HG03103 (cell line): Measurements from ENCODE around the gene ACADVL.

Experiments
- ATAC-seq: cut with Tn5 transposase; IDR thresholded peaks from one replicate; pipeline ENCODE4 v1.9.1; 2021; ENCODE audit warnings: low read depth; ENCODE audit not compliant: unreplicated experiment

Gene ACADVL

DNA sequence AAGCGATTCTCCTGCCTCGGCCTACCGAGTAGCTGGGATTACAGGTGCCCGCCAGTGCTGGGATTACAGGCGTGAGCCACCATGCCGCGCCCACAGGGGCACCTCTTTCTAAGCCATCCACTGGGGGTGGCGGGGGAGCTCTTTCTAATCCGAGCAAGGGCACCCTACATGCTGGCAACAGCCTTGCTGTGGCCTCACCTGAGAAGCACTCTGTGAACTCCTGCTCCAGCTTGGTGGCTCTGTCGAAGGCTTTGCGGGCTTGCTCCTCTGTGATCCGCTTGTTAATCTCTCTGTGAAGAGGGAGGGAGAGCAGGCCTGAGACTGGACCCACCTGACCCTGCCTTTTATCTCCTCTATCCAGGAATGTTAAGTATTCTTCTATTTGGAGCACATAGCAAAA lies 28.7 kb upstream of the ACADVL start:
- ATAC-seq, result no peak

GRCh38 chr17:7191571-7192270 lies 28.0 kb upstream of the ACADVL start:
- no peak for ATAC-seq

DNA sequence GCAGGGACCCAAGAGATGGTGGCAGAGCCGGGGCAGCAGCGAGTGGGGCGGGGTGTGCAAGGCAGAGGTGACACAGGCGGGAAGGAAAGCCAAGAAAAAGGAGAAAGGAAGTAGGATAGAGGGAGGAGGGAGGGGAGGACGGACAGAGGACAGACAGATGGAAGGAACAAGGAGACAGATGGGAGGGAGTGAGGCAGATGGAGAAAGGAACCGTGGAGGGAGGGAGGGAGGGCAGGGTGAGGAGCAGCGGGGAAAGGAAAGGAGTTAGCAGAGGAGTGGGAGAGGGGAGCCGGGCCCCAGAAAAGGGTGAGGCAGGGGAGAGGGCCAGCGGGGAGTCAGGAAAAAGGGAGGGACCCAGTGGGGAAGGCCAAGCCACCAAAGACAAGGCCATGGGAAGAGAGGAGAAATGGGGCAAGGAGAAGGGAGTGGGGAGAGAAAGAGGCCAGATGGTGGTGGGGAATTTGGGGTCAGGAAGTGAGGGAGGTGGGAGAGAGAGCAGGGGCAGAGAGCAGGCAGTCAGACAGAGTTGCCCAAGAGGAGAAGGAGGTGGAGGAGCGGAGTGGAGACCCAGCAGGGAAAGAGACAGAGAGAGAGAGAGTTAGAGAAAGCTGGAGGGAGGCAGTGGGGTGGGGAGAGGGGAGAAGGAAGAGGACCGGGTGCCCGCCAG lies 27.3 kb upstream of the ACADVL start:
- ATAC-seq, result no peak

- ATAC-seq, result no peak
These were observed 23.8 kb upstream of the ACADVL start for GRCh38 chr17:7195971-7196370.

DNA sequence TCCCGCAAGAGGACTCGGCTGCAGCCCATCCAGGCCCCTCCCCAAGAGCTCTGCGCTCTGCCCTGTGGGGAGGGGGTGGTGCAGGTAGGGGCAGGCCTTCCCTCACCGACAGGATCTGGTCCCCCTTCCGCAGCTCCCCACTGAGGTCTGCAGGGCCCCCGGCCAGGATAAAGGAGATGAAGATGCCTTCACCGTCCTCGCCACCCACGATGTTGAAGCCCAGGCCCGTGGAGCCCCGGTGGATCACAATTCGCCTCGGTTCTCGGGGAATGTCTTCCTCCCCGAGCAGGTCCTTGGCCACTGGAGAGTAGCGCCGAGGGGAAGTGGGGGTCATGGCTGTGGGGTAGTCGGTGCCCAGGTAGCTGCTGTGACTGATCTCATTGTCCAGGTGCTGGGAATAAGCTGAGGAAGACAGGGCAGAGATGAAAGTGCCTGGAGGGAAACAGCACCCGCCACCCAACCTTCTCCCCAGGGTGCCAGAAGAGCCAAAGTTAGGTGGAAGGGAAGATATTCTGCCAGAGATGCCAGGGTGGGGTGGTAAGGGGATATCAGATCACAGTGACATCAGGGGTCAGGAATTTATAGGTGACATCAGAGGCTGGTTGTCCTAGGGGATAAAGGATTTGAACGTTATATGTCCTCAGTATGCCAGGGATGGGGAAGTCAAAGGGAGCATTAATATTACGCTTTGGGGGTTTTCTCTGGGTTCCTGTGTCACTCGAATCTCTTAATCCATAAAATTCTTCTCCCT lies 22.9 kb upstream of the ACADVL start:
- no peak for ATAC-seq

GRCh38 chr17:7203391-7203790 lies 16.3 kb upstream of the ACADVL start:
- ATAC-seq, result no peak

- no peak for ATAC-seq
These were observed 15.4 kb upstream of the ACADVL start for GRCh38 chr17:7204336-7204735.

DNA sequence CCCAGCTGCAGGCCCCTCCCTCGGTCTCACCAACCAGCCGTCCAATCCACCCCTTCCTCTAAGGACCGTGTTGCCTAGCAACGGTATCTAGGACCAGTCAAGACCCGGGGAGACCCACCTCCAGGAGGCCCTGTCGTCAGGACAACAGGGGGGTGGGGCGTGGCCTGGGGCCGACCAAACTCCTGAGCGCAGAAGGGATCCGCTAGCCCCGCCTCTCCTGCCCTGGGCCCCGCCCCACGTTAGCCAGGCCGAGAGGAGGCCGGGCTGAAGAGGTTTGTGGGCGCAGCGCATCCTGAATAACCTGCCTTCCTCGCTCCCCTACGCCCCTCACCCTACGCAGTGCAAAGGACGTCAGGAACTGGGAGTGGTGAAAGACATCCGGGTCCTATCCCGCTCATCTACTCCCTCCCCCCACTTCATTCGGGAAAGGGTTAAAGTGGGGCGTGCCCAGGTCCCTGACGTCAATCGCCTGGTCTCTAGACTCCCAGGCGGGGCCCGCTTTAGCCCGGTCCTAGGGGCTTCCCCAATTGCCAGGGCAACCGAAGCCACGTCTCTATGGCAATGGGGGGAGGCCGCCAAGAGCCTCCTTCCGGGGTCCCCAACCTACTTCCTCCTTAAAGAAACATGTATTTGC lies 14.8 kb upstream of the ACADVL start:
- peak; percentile 71 for ATAC-seq

GRCh38 chr17:7205561-7205960 lies 14.2 kb upstream of the ACADVL start:
- ATAC-seq, result no peak

DNA sequence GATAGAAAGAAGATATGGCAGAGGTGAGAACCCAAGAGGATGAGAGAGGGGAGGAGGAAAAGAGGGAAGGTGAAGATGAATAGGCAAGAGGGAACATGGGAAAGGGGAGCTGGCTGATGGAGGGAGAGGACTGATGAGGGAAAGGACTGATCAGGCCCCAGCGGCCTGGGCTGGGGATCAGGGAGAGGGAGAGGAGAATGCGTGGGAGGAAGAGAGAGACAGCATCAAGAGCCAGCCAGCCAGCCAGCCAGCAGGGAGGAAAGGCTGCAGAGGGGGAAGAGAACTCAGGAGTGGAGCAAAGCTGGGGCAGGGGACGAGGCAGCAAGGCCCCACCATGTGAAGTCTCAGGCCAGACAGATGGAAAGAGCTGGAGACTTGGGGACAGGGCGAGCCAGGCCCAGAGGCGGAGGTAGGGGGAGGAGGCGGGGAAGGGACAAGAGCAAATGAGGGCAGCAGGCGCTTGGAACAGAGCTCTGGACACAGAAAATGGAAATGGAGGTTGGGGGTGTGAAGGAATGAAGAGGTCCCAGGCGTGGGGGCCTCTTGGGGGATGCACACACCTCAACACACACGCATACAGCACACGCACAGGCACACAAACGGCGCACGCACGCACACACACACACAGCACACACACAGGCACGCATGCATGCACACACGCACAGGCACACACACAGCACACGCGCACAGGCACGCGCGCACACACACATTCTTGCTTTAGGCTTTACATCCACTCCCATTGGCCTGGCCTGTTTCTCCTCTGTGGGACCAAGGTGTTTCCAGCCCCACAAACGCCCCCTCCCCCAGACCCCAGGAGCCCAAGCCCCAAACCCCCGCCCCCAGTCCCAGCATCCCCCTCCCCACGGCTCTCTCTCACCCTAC lies 12.4 kb upstream of the ACADVL start:
- ATAC-seq, result no peak

GRCh38 chr17:7208027-7208571 lies 11.6 kb upstream of the ACADVL start:
- ATAC-seq, result no peak

DNA sequence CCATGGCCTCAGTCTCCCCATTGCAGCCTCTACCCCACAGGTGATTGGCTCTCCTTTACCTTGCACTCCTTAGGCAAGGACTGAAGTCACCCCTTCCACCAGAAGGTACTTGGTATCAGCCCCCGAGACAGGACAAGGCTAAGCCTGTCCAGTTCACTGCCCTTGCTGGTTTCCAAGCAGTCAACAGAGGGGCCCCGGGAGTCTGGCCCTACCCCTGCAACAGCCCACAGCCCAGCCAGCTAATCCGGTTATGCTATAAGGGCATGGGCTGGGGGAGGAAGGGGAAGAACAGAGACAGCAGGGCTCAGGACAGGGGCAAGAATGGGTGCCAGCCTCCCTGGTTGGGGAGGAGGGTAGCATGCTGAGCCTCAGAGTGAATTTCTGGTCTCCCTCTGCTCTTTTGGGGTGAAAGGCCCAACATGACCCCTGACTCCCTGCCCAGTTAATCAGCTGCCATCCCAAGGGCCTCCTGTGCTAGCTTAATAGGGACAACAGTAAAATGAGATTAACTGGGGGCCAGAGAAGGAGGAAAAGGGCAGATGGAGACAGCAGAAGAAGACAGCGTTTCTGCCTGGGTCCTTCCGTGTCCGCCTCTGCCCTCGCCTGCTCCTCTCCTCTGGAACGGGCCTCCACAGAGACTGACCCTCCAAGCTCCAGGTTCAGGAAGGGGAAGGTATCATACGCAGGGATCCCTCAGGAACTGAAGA lies 10.8 kb upstream of the ACADVL start:
- ATAC-seq, result no peak

DNA sequence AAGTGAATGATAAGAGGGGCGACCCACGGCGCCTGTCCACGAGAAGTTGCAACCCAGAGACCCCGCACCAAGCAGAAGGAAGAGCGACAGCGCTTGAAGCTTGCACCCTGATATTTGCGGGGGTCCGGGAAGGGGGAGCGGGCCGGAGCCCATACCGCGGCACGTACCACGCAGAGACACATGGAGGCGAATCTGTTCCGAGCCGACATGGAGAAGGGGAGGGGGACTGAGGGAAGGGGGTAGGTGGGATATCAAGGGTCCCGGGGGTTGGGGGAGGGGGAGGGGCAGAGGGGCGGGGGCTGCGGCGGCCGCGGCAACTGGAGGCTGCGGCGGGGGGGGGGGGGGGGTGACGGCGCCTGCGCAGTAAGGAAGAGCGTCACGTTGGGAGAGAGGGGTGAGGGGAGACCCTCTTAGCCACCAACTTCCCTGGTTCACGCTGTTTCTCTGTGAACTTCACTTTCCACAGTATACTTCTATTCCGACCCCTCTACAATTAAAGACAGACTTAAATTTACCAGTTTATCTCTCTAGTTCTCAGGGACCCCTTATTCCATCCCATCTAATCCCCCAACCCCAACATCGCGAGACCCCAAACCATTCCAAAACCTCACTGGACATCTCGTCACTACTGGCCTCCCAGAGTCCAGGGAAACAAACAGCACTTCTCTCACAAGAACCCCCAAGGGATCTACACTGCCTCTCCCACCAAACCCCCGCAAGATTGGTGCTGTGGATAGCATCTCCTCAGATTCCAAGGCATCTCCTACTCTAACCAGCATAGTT lies 8.1 kb upstream of the ACADVL start:
- no peak for ATAC-seq

GRCh38 chr17:7213895-7214299 lies 5.8 kb upstream of the ACADVL start:
- ATAC-seq, result peak; percentile 6

- peak; percentile 81 for ATAC-seq
These were observed 5.2 kb upstream of the ACADVL start for GRCh38 chr17:7214300-7215135.

- no peak for ATAC-seq
These were observed 4.6 kb upstream of the ACADVL start for GRCh38 chr17:7215136-7215638.

DNA sequence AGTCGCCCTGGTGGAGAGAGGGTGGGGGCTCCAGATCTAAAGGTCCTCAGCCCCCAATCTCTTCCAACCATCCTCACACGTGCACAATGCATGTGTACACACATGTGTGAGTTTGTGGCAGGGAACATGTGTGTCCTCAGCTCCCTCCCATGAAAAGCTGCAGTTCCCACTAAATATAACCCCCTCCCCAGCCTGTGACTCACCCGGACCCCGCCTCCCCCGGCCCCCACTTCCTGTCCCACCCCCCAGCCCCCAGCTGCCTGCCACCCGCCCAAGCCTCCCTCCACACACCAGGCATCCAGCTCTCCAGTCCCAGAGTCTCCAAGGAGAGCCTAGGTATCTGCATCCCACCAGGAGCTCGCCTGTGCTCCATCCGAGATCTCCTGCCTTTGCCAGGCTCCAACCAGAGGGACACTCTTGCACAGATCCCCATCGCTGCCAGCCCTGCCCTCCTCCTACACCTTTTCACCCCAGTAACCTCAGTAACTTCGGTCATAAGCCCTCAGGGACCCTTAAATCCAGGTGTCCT lies 4.0 kb upstream of the ACADVL start:
- no peak for ATAC-seq
